Neural cell (in vitro differentiated cells): Measurements from ENCODE around the gene ARHGEF17. TPM values are rescaled to one million over a fixed set of nuclear protein-coding genes. Genes with fewer than 3 reads are reported as not detected.

Experiments
- H2AFZ ChIP-seq: fragments of 200-600, 300-800 bp; sonication (generic), shearing (Covaris generic); 2 replicates; pipeline ENCODE4 v1.6.0; 2014; ENCODE audit warnings: low read depth, mild to moderate bottlenecking, antibody characterized with exemption, low read length, moderate library complexity
- H3F3A ChIP-seq: fragments of 200-600 bp; shearing (Covaris generic); 2 replicates; pipeline ENCODE4 v1.6.1; 2016; ENCODE audit warnings: mild to moderate bottlenecking, moderate library complexity, mixed read lengths, antibody characterized with exemption, low read length; ENCODE audit not compliant: insufficient read depth, poor library complexity, severe bottlenecking
- H3K27ac ChIP-seq: fragments of 200-600, 300-800 bp; sonication (generic), shearing (Covaris generic); 2 replicates; pipeline ENCODE4 v1.5.1; 2014; ENCODE audit warnings: mild to moderate bottlenecking, low read length, moderate library complexity
- H3K27me3 ChIP-seq: fragments of 300-800, 200-600 bp; sonication (generic), shearing (Covaris generic); 2 replicates; pipeline ENCODE4 v1.6.0; 2014; ENCODE audit warnings: mild to moderate bottlenecking, low read depth, low read length, moderate library complexity; ENCODE audit not compliant: insufficient read depth
- H3K36me3 ChIP-seq: fragments of 300-800, 200-600 bp; sonication (generic), shearing (Covaris generic); 2 replicates; pipeline ENCODE4 v1.5.1; 2014; ENCODE audit warnings: mild to moderate bottlenecking, antibody characterized with exemption, low read length, moderate library complexity; ENCODE audit not compliant: insufficient read depth
- H3K4me2 ChIP-seq: fragments of 300-800, 200-600 bp; sonication (generic), shearing (Covaris generic); 2 replicates; pipeline ENCODE4 v1.6.0; 2014; ENCODE audit warnings: mild to moderate bottlenecking, low read length
- H3K4me3 ChIP-seq: fragments of 300-800, 200-600 bp; sonication (generic), shearing (Covaris generic); 2 replicates; pipeline ENCODE4 v1.5.1; 2014; ENCODE audit warnings: mild to moderate bottlenecking, low read length, moderate library complexity
- H3K79me2 ChIP-seq: fragments of 200-600 bp; shearing (Covaris generic); replicated peaks from 2 replicates; pipeline ENCODE4 v1.6.0; 2014; ENCODE audit warnings: mild to moderate bottlenecking, low read length, moderate library complexity; ENCODE audit not compliant: insufficient read depth
- H3K9ac ChIP-seq: fragments of 300-800, 200-600 bp; sonication (generic), shearing (Covaris generic); 2 replicates; pipeline ENCODE4 v1.6.1; 2016; ENCODE audit warnings: mild to moderate bottlenecking, low read length, mixed read lengths
- H3K9me2 ChIP-seq: fragments of 200-600 bp; shearing (Covaris generic); 2 replicates; pipeline ENCODE4 v1.6.1; 2016; ENCODE audit warnings: mild to moderate bottlenecking, low read length, mixed read lengths; ENCODE audit not compliant: insufficient read depth
- H3K9me3 ChIP-seq: fragments of 200-600, 300-800 bp; sonication (generic), shearing (Covaris generic); 2 replicates; pipeline ENCODE4 v1.6.1; 2016; ENCODE audit warnings: mild to moderate bottlenecking, mixed run types, low read length, moderate library complexity, mixed read lengths
- H4K20me1 ChIP-seq: fragments of 200-600 bp; shearing (Covaris generic); 2 replicates; pipeline ENCODE4 v1.6.1; 2016; ENCODE audit warnings: mild to moderate bottlenecking, mixed run types; ENCODE audit not compliant: insufficient read depth
- CTCF ChIP-seq: fragments of 450-650 bp; IDR thresholded peaks from 2 replicates; pipeline ENCODE4 v1.5.1; 2014; ENCODE audit warnings: antibody characterized with exemption, mild to moderate bottlenecking, moderate library complexity; ENCODE audit not compliant: poor library complexity, severe bottlenecking
- EP300 ChIP-seq: fragments of 450-650 bp; conservative IDR thresholded peaks from 2 replicates; pipeline ENCODE4 v1.6.1; 2014; ENCODE audit warnings: antibody characterized with exemption, mild to moderate bottlenecking, moderate library complexity; ENCODE audit not compliant: poor library complexity, severe bottlenecking
- EZH2 ChIP-seq: fragments of 200-600, 300-800 bp; shearing (Covaris generic), sonication (generic); IDR thresholded peaks from 2 replicates; pipeline ENCODE4 v1.6.1; 2014; ENCODE audit warnings: antibody characterized with exemption, low read length, borderline replicate concordance, mild to moderate bottlenecking; ENCODE audit not compliant: insufficient read depth, poor library complexity, severe bottlenecking
- MXI1 ChIP-seq: fragments of 450-650 bp; conservative IDR thresholded peaks from 2 replicates; pipeline ENCODE4 v1.6.1; 2014; ENCODE audit warnings: antibody characterized with exemption, mild to moderate bottlenecking; ENCODE audit not compliant: poor library complexity, severe bottlenecking
- POLR2AphosphoS5 ChIP-seq: IDR thresholded peaks from 2 replicates; pipeline ENCODE4 v1.6.1; 2012
- RAD21 ChIP-seq: fragments of 450-650 bp; conservative IDR thresholded peaks from 2 replicates; pipeline ENCODE4 v1.6.1; 2014; ENCODE audit warnings: antibody characterized with exemption, mild to moderate bottlenecking, moderate library complexity
- REST ChIP-seq: IDR thresholded peaks from 2 replicates; pipeline ENCODE4 v1.6.1; 2012; ENCODE audit warnings: borderline replicate concordance
- SMC3 ChIP-seq: fragments of 450-650 bp; conservative IDR thresholded peaks from 2 replicates; pipeline ENCODE4 v1.6.1; 2014; ENCODE audit warnings: antibody characterized with exemption, mild to moderate bottlenecking, moderate library complexity; ENCODE audit not compliant: poor library complexity
- TAF1 ChIP-seq: IDR thresholded peaks from 2 replicates; pipeline ENCODE4 v1.6.1; 2012; ENCODE audit warnings: low read depth
- polyA plus RNA-seq: library from polyadenylated mRNA; depleted of rRNA; stranded (reverse); fragments of >200 nt; gene quantifications from 2 replicates; pipeline ENCODE4 v1.2.3, GENCODE V29; 2014

Gene ARHGEF17
- polyA plus RNA-seq, 1 donor from 2014 or later: 7.9 TPM

GRCh38 chr11:73277467-73277866 lies 30.6 kb upstream of the ARHGEF17 start:
- Histone ChIP-seq H4K20me1 (no peaks in the 10 kb centered on the region), H3K4me2 (no peak overlapping the region), H3K9me2 (no peaks in the 10 kb centered on the region), H3K36me3 (no peaks in the 10 kb centered on the region), H3F3A (no peaks in the 10 kb centered on the region), H3K79me2 (no peaks in the 10 kb centered on the region), H3K27ac (no peak overlapping the region), H2AFZ (no peak overlapping the region), H3K9me3 (no peaks in the 10 kb centered on the region), H3K27me3 (no peaks in the 10 kb centered on the region), H3K4me3 (no peak overlapping the region), H3K9ac (no peak overlapping the region)
- TF ChIP-seq SMC3: no peak
- no peak for TF ChIP-seq MXI1
- TF ChIP-seq EP300: no peak
- no peak for TF ChIP-seq EZH2
- no peak for TF ChIP-seq REST
- TF ChIP-seq POLR2AphosphoS5: no peak
- TF ChIP-seq RAD21: no peak

DNA sequence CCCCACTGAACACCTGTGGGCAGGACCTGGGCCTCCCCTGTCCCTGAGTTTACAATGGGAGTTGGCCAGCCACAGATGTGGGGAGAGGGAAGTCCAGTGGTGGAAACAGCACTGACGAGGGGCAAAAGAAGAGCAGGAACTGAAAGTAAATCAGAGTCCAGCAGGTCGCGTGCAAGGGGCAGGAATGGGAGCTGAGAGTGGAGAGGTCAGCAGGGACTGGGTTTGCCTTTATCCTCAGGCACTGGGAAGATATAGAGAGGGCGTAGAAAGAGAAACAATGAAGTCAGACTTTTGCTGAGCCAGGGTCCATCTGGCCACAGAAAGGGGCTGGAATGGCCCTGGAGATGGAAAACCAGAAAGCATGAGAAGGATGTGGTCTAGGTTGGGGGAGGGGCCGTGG lies 27.4 kb upstream of the ARHGEF17 start:
- Histone ChIP-seq H3K9ac (no peak overlapping the region), H3K4me3 (no peak overlapping the region), H4K20me1 (no peaks in the 10 kb centered on the region), H3F3A (no peaks in the 10 kb centered on the region), H2AFZ (no peak overlapping the region), H3K27me3 (no peaks in the 10 kb centered on the region), H3K27ac (no peak overlapping the region), H3K9me2 (no peaks in the 10 kb centered on the region), H3K9me3 (no peaks in the 10 kb centered on the region), H3K4me2 (no peak overlapping the region), H3K79me2 (no peaks in the 10 kb centered on the region), H3K36me3 (no peaks in the 10 kb centered on the region)
- TF ChIP-seq SMC3: no peak

DNA sequence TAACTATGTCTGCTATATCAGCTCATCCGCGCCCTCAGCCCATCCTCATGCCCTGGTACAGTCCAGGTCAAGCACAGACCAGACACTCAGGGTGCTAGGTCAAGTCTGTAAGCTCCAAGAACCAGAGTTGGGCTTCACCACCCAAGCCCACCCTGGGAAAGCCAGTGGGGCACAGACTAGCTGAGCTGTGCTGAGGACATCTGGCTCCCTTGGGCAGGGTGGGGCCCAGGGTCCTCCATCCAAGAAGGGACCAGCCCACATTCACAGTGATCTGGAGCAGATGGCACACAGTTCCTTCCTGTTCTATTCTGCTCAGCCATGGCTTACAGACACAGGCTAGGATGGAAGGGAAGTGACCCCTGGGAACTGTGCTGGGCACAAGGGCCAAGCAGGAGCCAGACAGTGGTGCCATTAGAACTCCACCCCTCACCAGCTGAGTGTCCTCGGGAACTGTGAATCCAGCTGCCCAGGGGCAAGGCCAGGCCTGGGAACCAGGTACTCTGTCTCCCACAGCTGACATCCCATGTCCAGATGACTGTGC lies 26.8 kb upstream of the ARHGEF17 start:
- TF ChIP-seq CTCF (no peak), SMC3 (no peak), TAF1 (no peak), REST (no peak), MXI1 (no peak), POLR2AphosphoS5 (no peak), EP300 (no peak), RAD21 (no peak), EZH2 (no peak)
- Histone ChIP-seq H2AFZ (no peak overlapping the region), H3K79me2 (no peaks in the 10 kb centered on the region), H3K27me3 (no peaks in the 10 kb centered on the region), H3K4me3 (no peak overlapping the region), H4K20me1 (no peaks in the 10 kb centered on the region), H3K9ac (no peak overlapping the region), H3K27ac (no peak overlapping the region), H3K36me3 (no peaks in the 10 kb centered on the region), H3K9me2 (no peaks in the 10 kb centered on the region), H3K4me2 (no peak overlapping the region), H3F3A (no peaks in the 10 kb centered on the region), H3K9me3 (no peaks in the 10 kb centered on the region)
